ENCODE results near the gene ZNF516.

ZNF516 gene

GRCh38 chr18:76405681-76406356 is 89.2 kb downstream of the ZNF516 start:
- Histone ChIP-seq H3K4me3 (ENCODE audit: low read length) (no peak overlapping the region), H3K79me2 (ENCODE audit: control insufficient read depth, insufficient read depth, low read length) (no peaks in the 10 kb centered on the region), H3K79me1 (ENCODE audit: low read length) (no peaks in the 10 kb centered on the region), H2BK120ac (ENCODE audit: low read depth, low read length) (no peak overlapping the region), H3K27me3 (ENCODE audit: insufficient read depth, low read length, poor library complexity) (no peaks in the 10 kb centered on the region), H3K4me1 (ENCODE audit: control insufficient read depth, low read depth, low read length) (no peaks in the 10 kb centered on the region), H3K27ac (ENCODE audit: low read depth, low read length) (no peak overlapping the region), H3K36me3 (ENCODE audit: control insufficient read depth, insufficient read depth, low read length) (no peaks in the 10 kb centered on the region), H4K8ac (ENCODE audit: low read depth, low read length) (no peak overlapping the region), H3K56ac (ENCODE audit: low read length) (no peak overlapping the region), H4K5ac (ENCODE audit: low read length) (no peak overlapping the region), H2AK5ac (ENCODE audit: low read length) (no peak overlapping the region), H3K9ac (ENCODE audit: low read length) (peak overlapping the region; percentile 32), H3K4ac (ENCODE audit: low read depth, low read length) (no peak overlapping the region), H3K18ac (ENCODE audit: low read length) (no peak overlapping the region), H2BK5ac (ENCODE audit: low read length) (no peak overlapping the region), H2BK15ac (replicated peaks; ENCODE audit: low read depth) (no peak overlapping the region), H3K4me2 (ENCODE audit: low read length) (no peak overlapping the region), H3K23ac (ENCODE audit: low read length) (no peak overlapping the region)
- no CpG with 5 or more reads among the region's 37 CpGs for WGBS (ENCODE audit: extremely low coverage, insufficient coverage, low lambda C conversion rate)
- peak; percentile 85 for DNase-seq

DNA sequence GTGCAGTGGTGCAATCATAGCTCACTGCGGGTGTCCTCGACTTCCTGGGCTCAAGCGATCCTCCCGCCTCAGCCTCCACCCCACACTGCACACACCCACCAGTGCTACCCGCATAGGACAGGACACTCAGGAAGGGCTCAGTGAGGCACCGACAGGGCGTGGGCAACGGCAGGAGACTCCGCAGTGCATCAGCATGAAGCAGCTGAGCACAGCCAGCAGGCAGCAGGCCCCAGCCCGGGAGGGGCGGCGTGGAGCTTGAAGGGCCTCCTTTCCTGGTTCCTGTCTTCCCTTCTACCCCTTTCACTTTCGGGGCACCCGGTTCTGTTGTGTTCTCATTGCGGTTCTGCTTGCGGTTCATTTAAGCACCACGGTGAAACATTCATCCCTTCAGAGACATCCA is 89.8 kb downstream of the ZNF516 start:
- no peak overlapping the region for H3K27ac ChIP-seq (ENCODE audit: low read depth, low read length)
- H2BK5ac ChIP-seq (ENCODE audit: low read length) = no peak overlapping the region
- H4K8ac ChIP-seq (ENCODE audit: low read depth, low read length) = no peak overlapping the region
- no peak overlapping the region for H3K18ac ChIP-seq (ENCODE audit: low read length)
- H3K23ac ChIP-seq (ENCODE audit: low read length) = no peak overlapping the region
- H3K36me3 ChIP-seq (ENCODE audit: control insufficient read depth, insufficient read depth, low read length) = no peaks in the 10 kb centered on the region
- H3K79me1 ChIP-seq (ENCODE audit: low read length) = no peaks in the 10 kb centered on the region
- H3K4me2 ChIP-seq (ENCODE audit: low read length) = no peak overlapping the region
- no peak overlapping the region for H3K4me3 ChIP-seq (ENCODE audit: low read length)
- H3K79me2 ChIP-seq (ENCODE audit: control insufficient read depth, insufficient read depth, low read length) = no peaks in the 10 kb centered on the region
- no CpG with 5 or more reads among the region's 17 CpGs for whole genome bisulfite sequencing (ENCODE audit: extremely low coverage, insufficient coverage, low lambda C conversion rate)
- no peak overlapping the region for H3K4ac ChIP-seq (ENCODE audit: low read depth, low read length)
- H2BK15ac ChIP-seq (replicated peaks; ENCODE audit: low read depth) = no peak overlapping the region
- DNase-seq = no peak
- H2AK5ac ChIP-seq (ENCODE audit: low read length) = no peak overlapping the region
- H4K5ac ChIP-seq (ENCODE audit: low read length) = no peak overlapping the region
- no peaks in the 10 kb centered on the region for H3K27me3 ChIP-seq (ENCODE audit: insufficient read depth, low read length, poor library complexity)
- no peak overlapping the region for H3K56ac ChIP-seq (ENCODE audit: low read length)
- H2BK120ac ChIP-seq (ENCODE audit: low read depth, low read length) = no peak overlapping the region
- no peak overlapping the region for H3K9ac ChIP-seq (ENCODE audit: low read length)
- no peaks in the 10 kb centered on the region for H3K4me1 ChIP-seq (ENCODE audit: control insufficient read depth, low read depth, low read length)

DNA sequence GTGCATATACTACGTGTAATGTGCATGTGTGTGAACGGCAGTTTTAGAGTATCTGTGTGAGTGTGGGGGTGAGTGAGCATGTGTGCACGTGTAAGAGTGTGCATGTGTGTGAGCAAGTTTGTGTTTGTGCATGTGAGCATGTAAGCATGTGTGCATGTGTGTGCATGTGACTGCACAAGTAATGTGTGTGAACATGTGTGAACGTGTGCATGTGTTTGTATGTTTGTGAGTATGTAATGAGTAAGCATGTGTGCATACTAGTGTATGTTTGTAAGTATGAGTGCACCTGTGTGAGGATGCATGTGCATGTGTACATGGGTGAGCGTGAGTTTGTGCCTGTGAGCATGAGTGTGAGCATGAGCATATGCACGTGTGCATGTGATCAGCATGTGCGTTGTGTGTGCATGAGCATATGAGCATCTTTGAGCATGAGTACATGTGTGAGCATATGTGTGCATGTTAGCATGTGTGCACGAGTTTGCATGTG is 90.7 kb downstream of the ZNF516 start:
- no peak overlapping the region for H3K27ac ChIP-seq (ENCODE audit: low read depth, low read length)
- no peaks in the 10 kb centered on the region for H3K4me1 ChIP-seq (ENCODE audit: control insufficient read depth, low read depth, low read length)
- no peak overlapping the region for H3K56ac ChIP-seq (ENCODE audit: low read length)
- H4K5ac ChIP-seq (ENCODE audit: low read length) = no peak overlapping the region
- H3K4ac ChIP-seq (ENCODE audit: low read depth, low read length) = no peak overlapping the region
- no peak overlapping the region for H2BK15ac ChIP-seq (replicated peaks; ENCODE audit: low read depth)
- no peak overlapping the region for H3K9ac ChIP-seq (ENCODE audit: low read length)
- H3K79me1 ChIP-seq (ENCODE audit: low read length) = no peaks in the 10 kb centered on the region
- H3K4me3 ChIP-seq (ENCODE audit: low read length) = no peak overlapping the region
- no peak for DNase-seq
- no peak overlapping the region for H3K23ac ChIP-seq (ENCODE audit: low read length)
- H3K36me3 ChIP-seq (ENCODE audit: control insufficient read depth, insufficient read depth, low read length) = no peaks in the 10 kb centered on the region
- WGBS (ENCODE audit: extremely low coverage, insufficient coverage, low lambda C conversion rate) = no CpG with 5 or more reads among the region's 8 CpGs
- no peak overlapping the region for H3K4me2 ChIP-seq (ENCODE audit: low read length)
- no peaks in the 10 kb centered on the region for H3K79me2 ChIP-seq (ENCODE audit: control insufficient read depth, insufficient read depth, low read length)
- no peak overlapping the region for H3K18ac ChIP-seq (ENCODE audit: low read length)
- H2BK120ac ChIP-seq (ENCODE audit: low read depth, low read length) = no peak overlapping the region
- no peaks in the 10 kb centered on the region for H3K27me3 ChIP-seq (ENCODE audit: insufficient read depth, low read length, poor library complexity)
- no peak overlapping the region for H4K8ac ChIP-seq (ENCODE audit: low read depth, low read length)
- H2AK5ac ChIP-seq (ENCODE audit: low read length) = no peak overlapping the region
- no peak overlapping the region for H2BK5ac ChIP-seq (ENCODE audit: low read length)

DNA sequence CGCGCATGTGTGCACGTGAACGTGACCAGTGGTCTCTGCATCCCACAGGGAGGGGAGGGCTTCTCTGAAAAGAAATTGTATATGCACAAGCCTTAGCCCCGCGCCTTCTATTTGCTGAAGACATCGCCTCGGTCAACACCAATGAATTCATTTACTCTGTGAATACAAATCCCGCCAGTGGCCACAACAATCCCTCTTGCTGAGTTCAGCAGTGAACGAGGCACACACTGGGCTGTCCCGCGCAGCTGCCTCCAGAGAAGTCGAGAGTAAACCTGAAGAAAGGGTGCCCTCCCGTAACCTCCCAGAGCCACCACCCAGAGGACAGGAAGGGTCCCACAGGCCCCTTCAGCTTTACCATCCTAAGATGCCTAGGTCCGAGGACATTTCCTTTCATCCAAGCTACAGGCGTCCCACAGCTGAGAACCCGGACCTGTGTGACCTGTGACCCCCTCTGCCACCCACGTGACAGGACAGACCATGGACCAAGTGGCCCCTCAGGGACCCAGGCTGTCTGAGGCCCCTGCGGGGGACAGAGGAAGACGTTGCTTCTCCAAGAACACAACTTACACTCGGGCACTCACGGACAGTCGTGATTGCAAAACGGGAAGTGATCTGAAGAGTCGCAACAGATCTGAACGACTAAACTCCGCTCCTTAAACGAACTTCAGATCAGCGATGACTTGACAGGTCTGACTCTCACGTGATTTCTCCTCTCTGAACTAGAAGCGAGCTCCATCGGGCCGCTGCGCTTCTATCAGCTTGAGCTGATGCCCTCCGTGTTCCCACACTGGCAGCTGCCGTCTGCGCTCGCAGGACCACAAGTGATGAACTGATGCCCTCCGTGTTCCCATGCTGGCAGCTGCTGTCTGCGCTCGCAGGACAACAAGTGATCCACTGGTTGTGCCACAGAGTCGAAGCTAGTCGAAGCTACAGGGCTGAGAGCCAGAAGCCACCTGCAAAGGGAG is 92.7 kb downstream of the ZNF516 start:
- Histone ChIP-seq H2BK5ac (ENCODE audit: low read length) (no peak overlapping the region), H3K23ac (ENCODE audit: low read length) (no peak overlapping the region), H3K18ac (ENCODE audit: low read length) (no peak overlapping the region), H2BK15ac (replicated peaks; ENCODE audit: low read depth) (no peak overlapping the region), H3K36me3 (ENCODE audit: control insufficient read depth, insufficient read depth, low read length) (no peaks in the 10 kb centered on the region), H3K4me1 (ENCODE audit: control insufficient read depth, low read depth, low read length) (no peaks in the 10 kb centered on the region), H2BK120ac (ENCODE audit: low read depth, low read length) (no peak overlapping the region), H3K27ac (ENCODE audit: low read depth, low read length) (no peak overlapping the region), H3K9ac (ENCODE audit: low read length) (no peak overlapping the region), H4K5ac (ENCODE audit: low read length) (no peak overlapping the region), H3K79me1 (ENCODE audit: low read length) (no peaks in the 10 kb centered on the region), H3K56ac (ENCODE audit: low read length) (no peak overlapping the region), H3K27me3 (ENCODE audit: insufficient read depth, low read length, poor library complexity) (no peaks in the 10 kb centered on the region), H3K4ac (ENCODE audit: low read depth, low read length) (no peak overlapping the region), H3K79me2 (ENCODE audit: control insufficient read depth, insufficient read depth, low read length) (no peaks in the 10 kb centered on the region), H2AK5ac (ENCODE audit: low read length) (no peak overlapping the region), H4K8ac (ENCODE audit: low read depth, low read length) (no peak overlapping the region), H3K4me2 (ENCODE audit: low read length) (no peak overlapping the region), H3K4me3 (ENCODE audit: low read length) (no peak overlapping the region)
- WGBS (ENCODE audit: extremely low coverage, insufficient coverage, low lambda C conversion rate) = no CpG with 5 or more reads among the region's 43 CpGs
- DNase-seq = no peak

- no peaks in the 10 kb centered on the region for H3K27me3 ChIP-seq (ENCODE audit: insufficient read depth, low read length, poor library complexity)
- H3K4me2 ChIP-seq (ENCODE audit: low read length) = no peak overlapping the region
- no peak overlapping the region for H2BK15ac ChIP-seq (replicated peaks; ENCODE audit: low read depth)
- H3K23ac ChIP-seq (ENCODE audit: low read length) = no peak overlapping the region
- H3K79me1 ChIP-seq (ENCODE audit: low read length) = no peaks in the 10 kb centered on the region
- no peak overlapping the region for H2BK5ac ChIP-seq (ENCODE audit: low read length)
- H4K5ac ChIP-seq (ENCODE audit: low read length) = no peak overlapping the region
- no peak for DNase-seq
- no peaks in the 10 kb centered on the region for H3K36me3 ChIP-seq (ENCODE audit: control insufficient read depth, insufficient read depth, low read length)
- H4K8ac ChIP-seq (ENCODE audit: low read depth, low read length) = no peak overlapping the region
- no peak overlapping the region for H3K27ac ChIP-seq (ENCODE audit: low read depth, low read length)
- no CpG with 5 or more reads among the region's 25 CpGs for WGBS (ENCODE audit: extremely low coverage, insufficient coverage, low lambda C conversion rate)
- H3K4ac ChIP-seq (ENCODE audit: low read depth, low read length) = no peak overlapping the region
- no peak overlapping the region for H3K56ac ChIP-seq (ENCODE audit: low read length)
- no peak overlapping the region for H3K4me3 ChIP-seq (ENCODE audit: low read length)
- no peak overlapping the region for H2AK5ac ChIP-seq (ENCODE audit: low read length)
- H3K4me1 ChIP-seq (ENCODE audit: control insufficient read depth, low read depth, low read length) = no peaks in the 10 kb centered on the region
- H3K18ac ChIP-seq (ENCODE audit: low read length) = no peak overlapping the region
- no peak overlapping the region for H3K9ac ChIP-seq (ENCODE audit: low read length)
- no peak overlapping the region for H2BK120ac ChIP-seq (ENCODE audit: low read depth, low read length)
- no peaks in the 10 kb centered on the region for H3K79me2 ChIP-seq (ENCODE audit: control insufficient read depth, insufficient read depth, low read length)
These were observed 93.5 kb downstream of the ZNF516 start for GRCh38 chr18:76401498-76401897.

Data from mesendoderm (in vitro differentiated cells).